ENCODE data around the gene NCOA1.

NCOA1 gene

GRCh38 chr2:24742730-24743129 lies 251.7 kb downstream of the NCOA1 start:
- DNase-seq (ENCODE audit: low read depth in 2 of 2), result no peak

- no peak for DNase-seq (ENCODE audit: low read depth in 2 of 2)
Observed at GRCh38 chr2:24743924-24744323, 252.9 kb downstream of the NCOA1 start.

- DNase-seq (ENCODE audit: low read depth in 2 of 2), result no peak
Observed at GRCh38 chr2:24744356-24744755, 253.3 kb downstream of the NCOA1 start.

- DNase-seq (ENCODE audit: low read depth in 2 of 2), result no peak
Observed at GRCh38 chr2:24745825-24746224, 254.8 kb downstream of the NCOA1 start.

- no peak for DNase-seq (ENCODE audit: low read depth in 2 of 2)
Observed at GRCh38 chr2:24747299-24747698, 256.2 kb downstream of the NCOA1 start.

- no peak for DNase-seq (ENCODE audit: low read depth in 2 of 2)
Observed at GRCh38 chr2:24749069-24749691, 258.1 kb downstream of the NCOA1 start.

GRCh38 chr2:24754985-24755705 lies 264.1 kb downstream of the NCOA1 start:
- DNase-seq (ENCODE audit: low read depth in 2 of 2), result no peak

- DNase-seq (ENCODE audit: low read depth in 2 of 2), result no peak
Observed at GRCh38 chr2:24756789-24757188, 265.7 kb downstream of the NCOA1 start.

- no peak for DNase-seq (ENCODE audit: low read depth in 2 of 2)
Observed at GRCh38 chr2:24761866-24762265, 270.8 kb downstream of the NCOA1 start.

- no peak for DNase-seq (ENCODE audit: low read depth in 2 of 2)
Observed at GRCh38 chr2:24762518-24762917, 271.5 kb downstream of the NCOA1 start.

GRCh38 chr2:24763843-24764242 lies 272.8 kb downstream of the NCOA1 start:
- no peak for DNase-seq (ENCODE audit: low read depth in 2 of 2)

GRCh38 chr2:24766609-24767008 lies 275.6 kb downstream of the NCOA1 start:
- no peak for DNase-seq (ENCODE audit: low read depth in 2 of 2)

GRCh38 chr2:24768013-24768412 lies 277.0 kb downstream of the NCOA1 start:
- no peak for DNase-seq (ENCODE audit: low read depth in 2 of 2)

- DNase-seq (ENCODE audit: low read depth in 2 of 2), result no peak
Observed at GRCh38 chr2:24768601-24769000, 277.5 kb downstream of the NCOA1 start.

- no peak for DNase-seq (ENCODE audit: low read depth in 2 of 2)
Observed at GRCh38 chr2:24771061-24771460, 280.0 kb downstream of the NCOA1 start.

- no peak for DNase-seq (ENCODE audit: low read depth in 2 of 2)
Observed at GRCh38 chr2:24771764-24772586, 280.9 kb downstream of the NCOA1 start.

- DNase-seq (ENCODE audit: low read depth in 2 of 2), result no peak
Observed at GRCh38 chr2:24774373-24774772, 283.3 kb downstream of the NCOA1 start.

- no peak for DNase-seq (ENCODE audit: low read depth in 2 of 2)
Observed at GRCh38 chr2:24779116-24779515, 288.1 kb downstream of the NCOA1 start.

- DNase-seq (ENCODE audit: low read depth in 2 of 2), result no peak
Observed at GRCh38 chr2:24783641-24784040, 292.6 kb downstream of the NCOA1 start.

GRCh38 chr2:24785671-24786321 lies 294.7 kb downstream of the NCOA1 start:
- no peak for DNase-seq (ENCODE audit: low read depth in 2 of 2)

- DNase-seq (ENCODE audit: low read depth in 2 of 2), result no peak
Observed at GRCh38 chr2:24787532-24787931, 296.5 kb downstream of the NCOA1 start.

GRCh38 chr2:24788816-24789215 lies 297.8 kb downstream of the NCOA1 start:
- DNase-seq (ENCODE audit: low read depth in 2 of 2), result no peak
